HG03095 (cell line): ENCODE results near the gene FOXP2.
"Not testable (repeated sequence)": the region's sequence is repeated elsewhere in the genome, so short reads cannot be mapped to it uniquely, and the experiment has no call there.

ENCODE experiments used
- ATAC-seq: cut with Tn5 transposase; IDR thresholded peaks from one replicate; pipeline ENCODE4 v1.9.1; 2021; ENCODE audit warnings: moderate library complexity; ENCODE audit not compliant: unreplicated experiment

FOXP2 gene

GRCh38 chr7:114488696-114489095 lies 74.1 kb downstream of the FOXP2 start:
- ATAC-seq, result no peak

GRCh38 chr7:114497491-114497890 lies 82.9 kb downstream of the FOXP2 start:
- not testable (repeated sequence) for ATAC-seq

GRCh38 chr7:114502454-114503254 lies 88.0 kb downstream of the FOXP2 start:
- ATAC-seq, result no peak

GRCh38 chr7:114504586-114504985 lies 90.0 kb downstream of the FOXP2 start:
- ATAC-seq, result no peak

- no peak for ATAC-seq
These were observed 92.8 kb downstream of the FOXP2 start for GRCh38 chr7:114507381-114507780.

GRCh38 chr7:114508086-114508485 lies 93.5 kb downstream of the FOXP2 start:
- no peak for ATAC-seq

- ATAC-seq, result not testable (repeated sequence)
These were observed 96.2 kb downstream of the FOXP2 start for GRCh38 chr7:114510824-114511223.

GRCh38 chr7:114519240-114519639 lies 104.6 kb downstream of the FOXP2 start:
- ATAC-seq, result no peak

GRCh38 chr7:114522081-114522480 lies 107.5 kb downstream of the FOXP2 start:
- no peak for ATAC-seq

GRCh38 chr7:114527589-114527988 lies 113.0 kb downstream of the FOXP2 start:
- no peak for ATAC-seq

- ATAC-seq, result no peak
These were observed 115.5 kb downstream of the FOXP2 start for GRCh38 chr7:114530057-114530611.

GRCh38 chr7:114531326-114531725 lies 116.7 kb downstream of the FOXP2 start:
- ATAC-seq, result no peak

GRCh38 chr7:114533131-114533530 lies 118.5 kb downstream of the FOXP2 start:
- no peak for ATAC-seq

GRCh38 chr7:114534953-114535352 lies 120.3 kb downstream of the FOXP2 start:
- ATAC-seq, result no peak

- no peak for ATAC-seq
These were observed 125.0 kb downstream of the FOXP2 start for GRCh38 chr7:114539575-114539974.

- ATAC-seq, result no peak
These were observed 125.7 kb downstream of the FOXP2 start for GRCh38 chr7:114540291-114540690.

GRCh38 chr7:114547346-114547745 lies 132.7 kb downstream of the FOXP2 start:
- not testable (repeated sequence) for ATAC-seq

- ATAC-seq, result no peak
These were observed 133.7 kb downstream of the FOXP2 start for GRCh38 chr7:114548081-114548980.

- peak; percentile 88 for ATAC-seq
These were observed 140.3 kb downstream of the FOXP2 start for GRCh38 chr7:114554781-114555537.

- ATAC-seq, result no peak
These were observed 152.8 kb downstream of the FOXP2 start for GRCh38 chr7:114567416-114567815.

GRCh38 chr7:114569220-114569619 lies 154.6 kb downstream of the FOXP2 start:
- no peak for ATAC-seq
